ENCODE results near the gene PRKCI. TPM values are rescaled to one million over a fixed set of nuclear protein-coding genes. Genes with fewer than 3 reads are reported as not detected.
A peak's percentile ranks its signal among the peaks of the same experiment; 100 is the strongest.

PRKCI gene
- total RNA-seq, 1 experiment from 2014 or later: 90.6 TPM

DNA sequence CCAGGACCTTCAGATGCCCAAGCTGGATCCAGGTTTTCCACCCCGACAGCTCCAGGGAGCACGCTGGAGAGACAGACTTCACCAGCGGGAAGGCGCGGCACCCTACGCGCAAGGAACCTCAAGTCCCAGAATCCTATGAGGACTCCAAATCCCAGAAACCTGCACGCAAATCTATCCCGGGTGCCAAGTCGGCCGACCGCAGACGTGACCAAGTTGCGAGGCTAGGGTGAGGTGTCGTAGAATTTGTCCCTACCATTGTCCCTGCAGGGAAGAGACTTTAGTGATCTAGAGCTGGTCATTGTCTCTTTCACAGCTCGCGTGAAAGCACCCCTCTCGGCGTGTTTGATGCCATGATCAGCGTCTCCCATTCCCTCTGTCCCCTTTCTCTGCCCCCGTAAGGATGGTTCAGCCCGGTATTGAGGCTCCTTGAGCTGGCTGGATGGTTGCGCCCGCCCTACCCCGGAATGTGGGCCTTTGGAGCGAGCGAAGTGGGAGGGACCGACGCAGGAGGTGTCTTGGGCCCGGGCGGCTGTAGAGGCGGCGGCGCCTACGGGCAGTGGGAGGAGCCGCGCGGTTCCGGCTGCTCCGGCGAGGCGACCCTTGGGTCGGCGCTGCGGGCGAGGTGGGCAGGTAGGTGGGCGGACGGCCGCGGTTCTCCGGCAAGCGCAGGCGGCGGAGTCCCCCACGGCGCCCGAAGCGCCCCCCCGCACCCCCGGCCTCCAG, at the start of gene PRKCI (continued):
- TF ChIP-seq MAX (CRISPR knock-in tag; IDR thresholded peaks at IDR 0.05): 0 out of 2 replicates have a peak, but pooled peaks have one; percentile 32
- TF ChIP-seq SMAD3 (CRISPR knock-in tag; IDR thresholded peaks at IDR 0.05; ENCODE audit: borderline replicate concordance): no peak
- TF ChIP-seq ERG (CRISPR knock-in tag; IDR thresholded peaks at IDR 0.05): no peak
- TF ChIP-seq CREM (CRISPR knock-in tag; IDR thresholded peaks at IDR 0.05): no peak
- TF ChIP-seq, protein P1, sequence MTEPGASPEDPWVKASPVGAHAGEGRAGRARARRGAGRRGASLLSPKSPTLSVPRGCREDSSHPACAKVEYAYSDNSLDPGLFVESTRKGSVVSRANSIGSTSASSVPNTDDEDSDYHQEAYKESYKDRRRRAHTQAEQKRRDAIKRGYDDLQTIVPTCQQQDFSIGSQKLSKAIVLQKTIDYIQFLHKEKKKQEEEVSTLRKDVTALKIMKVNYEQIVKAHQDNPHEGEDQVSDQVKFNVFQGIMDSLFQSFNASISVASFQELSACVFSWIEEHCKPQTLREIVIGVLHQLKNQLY (CRISPR knock-in tag; IDR thresholded peaks at IDR 0.05): no peak
- TF ChIP-seq, protein P2, sequence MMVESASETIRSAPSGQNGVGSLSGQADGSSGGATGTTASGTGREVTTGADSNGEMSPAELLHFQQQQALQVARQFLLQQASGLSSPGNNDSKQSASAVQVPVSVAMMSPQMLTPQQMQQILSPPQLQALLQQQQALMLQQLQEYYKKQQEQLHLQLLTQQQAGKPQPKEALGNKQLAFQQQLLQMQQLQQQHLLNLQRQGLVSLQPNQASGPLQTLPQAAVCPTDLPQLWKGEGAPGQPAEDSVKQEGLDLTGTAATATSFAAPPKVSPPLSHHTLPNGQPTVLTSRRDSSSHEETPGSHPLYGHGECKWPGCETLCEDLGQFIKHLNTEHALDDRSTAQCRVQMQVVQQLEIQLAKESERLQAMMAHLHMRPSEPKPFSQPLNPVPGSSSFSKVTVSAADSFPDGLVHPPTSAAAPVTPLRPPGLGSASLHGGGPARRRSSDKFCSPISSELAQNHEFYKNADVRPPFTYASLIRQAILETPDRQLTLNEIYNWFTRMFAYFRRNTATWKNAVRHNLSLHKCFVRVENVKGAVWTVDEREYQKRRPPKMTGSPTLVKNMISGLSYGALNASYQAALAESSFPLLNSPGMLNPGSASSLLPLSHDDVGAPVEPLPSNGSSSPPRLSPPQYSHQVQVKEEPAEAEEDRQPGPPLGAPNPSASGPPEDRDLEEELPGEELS (CRISPR knock-in tag; IDR thresholded peaks at IDR 0.05): 0 out of 2 replicates have a peak, but pooled peaks have one; percentile 34
- TF ChIP-seq ZNF232 (CRISPR knock-in tag; IDR thresholded peaks at IDR 0.05): peak; percentile 70; the same call in 1 of the 2 replicates
- TF ChIP-seq ZNF263 (CRISPR knock-in tag; IDR thresholded peaks at IDR 0.05; ENCODE audit: low read depth): no peak
- TF ChIP-seq, protein P3, sequence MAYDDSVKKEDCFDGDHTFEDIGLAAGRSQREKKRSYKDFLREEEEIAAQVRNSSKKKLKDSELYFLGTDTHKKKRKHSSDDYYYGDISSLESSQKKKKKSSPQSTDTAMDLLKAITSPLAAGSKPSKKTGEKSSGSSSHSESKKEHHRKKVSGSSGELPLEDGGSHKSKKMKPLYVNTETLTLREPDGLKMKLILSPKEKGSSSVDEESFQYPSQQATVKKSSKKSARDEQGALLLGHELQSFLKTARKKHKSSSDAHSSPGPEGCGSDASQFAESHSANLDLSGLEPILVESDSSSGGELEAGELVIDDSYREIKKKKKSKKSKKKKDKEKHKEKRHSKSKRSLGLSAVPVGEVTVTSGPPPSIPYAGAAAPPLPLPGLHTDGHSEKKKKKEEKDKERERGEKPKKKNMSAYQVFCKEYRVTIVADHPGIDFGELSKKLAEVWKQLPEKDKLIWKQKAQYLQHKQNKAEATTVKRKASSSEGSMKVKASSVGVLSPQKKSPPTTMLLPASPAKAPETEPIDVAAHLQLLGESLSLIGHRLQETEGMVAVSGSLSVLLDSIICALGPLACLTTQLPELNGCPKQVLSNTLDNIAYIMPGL (CRISPR knock-in tag; IDR thresholded peaks at IDR 0.05): peak; percentile 83; the same call in 1 of the 2 replicates
- TF ChIP-seq, protein P4, sequence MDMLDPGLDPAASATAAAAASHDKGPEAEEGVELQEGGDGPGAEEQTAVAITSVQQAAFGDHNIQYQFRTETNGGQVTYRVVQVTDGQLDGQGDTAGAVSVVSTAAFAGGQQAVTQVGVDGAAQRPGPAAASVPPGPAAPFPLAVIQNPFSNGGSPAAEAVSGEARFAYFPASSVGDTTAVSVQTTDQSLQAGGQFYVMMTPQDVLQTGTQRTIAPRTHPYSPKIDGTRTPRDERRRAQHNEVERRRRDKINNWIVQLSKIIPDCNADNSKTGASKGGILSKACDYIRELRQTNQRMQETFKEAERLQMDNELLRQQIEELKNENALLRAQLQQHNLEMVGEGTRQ (CRISPR knock-in tag; IDR thresholded peaks at IDR 0.05): 0 out of 2 replicates have a peak, but pooled peaks have one; percentile 8
- no peak for TF ChIP-seq ATF3 (CRISPR knock-in tag; conservative IDR thresholded peaks at IDR 0.05)
- TF ChIP-seq TEAD4 (CRISPR knock-in tag; IDR thresholded peaks at IDR 0.05): peak; percentile 70; the same call in 1 of the 2 replicates
- no peak for TF ChIP-seq PRRX2 (CRISPR knock-in tag; IDR thresholded peaks at IDR 0.05)
- TF ChIP-seq, protein P5, sequence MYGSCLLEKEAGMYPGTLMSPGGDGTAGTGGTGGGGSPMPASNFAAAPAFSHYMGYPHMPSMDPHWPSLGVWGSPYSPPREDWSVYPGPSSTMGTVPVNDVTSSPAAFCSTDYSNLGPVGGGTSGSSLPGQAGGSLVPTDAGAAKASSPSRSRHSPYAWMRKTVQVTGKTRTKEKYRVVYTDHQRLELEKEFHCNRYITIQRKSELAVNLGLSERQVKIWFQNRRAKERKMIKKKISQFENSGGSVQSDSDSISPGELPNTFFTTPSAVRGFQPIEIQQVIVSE (CRISPR knock-in tag; IDR thresholded peaks at IDR 0.05; ENCODE audit: borderline replicate concordance): no peak
- no peak for TF ChIP-seq CREB1 (CRISPR knock-in tag; IDR thresholded peaks at IDR 0.05)
- TF ChIP-seq, protein P6, sequence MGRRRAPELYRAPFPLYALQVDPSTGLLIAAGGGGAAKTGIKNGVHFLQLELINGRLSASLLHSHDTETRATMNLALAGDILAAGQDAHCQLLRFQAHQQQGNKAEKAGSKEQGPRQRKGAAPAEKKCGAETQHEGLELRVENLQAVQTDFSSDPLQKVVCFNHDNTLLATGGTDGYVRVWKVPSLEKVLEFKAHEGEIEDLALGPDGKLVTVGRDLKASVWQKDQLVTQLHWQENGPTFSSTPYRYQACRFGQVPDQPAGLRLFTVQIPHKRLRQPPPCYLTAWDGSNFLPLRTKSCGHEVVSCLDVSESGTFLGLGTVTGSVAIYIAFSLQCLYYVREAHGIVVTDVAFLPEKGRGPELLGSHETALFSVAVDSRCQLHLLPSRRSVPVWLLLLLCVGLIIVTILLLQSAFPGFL (CRISPR knock-in tag; IDR thresholded peaks at IDR 0.05; ENCODE audit: borderline replicate concordance): no peak
- no peak for TF ChIP-seq SMAD4 (CRISPR knock-in tag; IDR thresholded peaks at IDR 0.05)
- peak; percentile 61; the same call in 1 of the 2 replicates for TF ChIP-seq CBFB (CRISPR knock-in tag; IDR thresholded peaks at IDR 0.05; ENCODE audit: low read depth)
- TF ChIP-seq IRF2 (CRISPR knock-in tag; IDR thresholded peaks at IDR 0.05; ENCODE audit: borderline replicate concordance, low read depth): no peak
- TF ChIP-seq TCF7 (CRISPR knock-in tag; IDR thresholded peaks at IDR 0.05; ENCODE audit: low read depth): no peak

Data from WTC11 (cell line).